Transverse colon (tissue), 4 donors: Measurements from ENCODE around the gene INPP5J.
A peak's percentile ranks its signal among the peaks of the same experiment; 100 is the strongest.

Experiments used
- POLR2A ChIP-seq: fragments of 450-650 bp; IDR thresholded peaks from one replicate; pipeline ENCODE4 v1.6.1; 2016; ENCODE audit warnings: antibody characterized with exemption, mild to moderate bottlenecking, moderate library complexity
- POLR2AphosphoS5 ChIP-seq, 3 donors: sonication (generic); formaldehyde crosslinking; IDR thresholded peaks; one replicate each; pipeline ENCODE4 v1.6.1; 2016; ENCODE audit warnings: antibody characterized with exemption in 3 of 3
- TF ChIP-seq, protein P1 (sequence below), 5 experiments: fragments of 200-600 bp in 3 of 5; fragments of 450-650 bp in 2 of 5; sonication (generic) in 3 of 5; IDR thresholded peaks; 1 replicate in 2 of 5; 2 replicates in 3 of 5; pipeline ENCODE4 v1.5.1; 2016 to 2017; ENCODE audit warnings: antibody characterized with exemption in 5 of 5, inconsistent platforms in 3 of 5, mild to moderate bottlenecking in 2 of 5, moderate library complexity in 1 of 5

DNA sequence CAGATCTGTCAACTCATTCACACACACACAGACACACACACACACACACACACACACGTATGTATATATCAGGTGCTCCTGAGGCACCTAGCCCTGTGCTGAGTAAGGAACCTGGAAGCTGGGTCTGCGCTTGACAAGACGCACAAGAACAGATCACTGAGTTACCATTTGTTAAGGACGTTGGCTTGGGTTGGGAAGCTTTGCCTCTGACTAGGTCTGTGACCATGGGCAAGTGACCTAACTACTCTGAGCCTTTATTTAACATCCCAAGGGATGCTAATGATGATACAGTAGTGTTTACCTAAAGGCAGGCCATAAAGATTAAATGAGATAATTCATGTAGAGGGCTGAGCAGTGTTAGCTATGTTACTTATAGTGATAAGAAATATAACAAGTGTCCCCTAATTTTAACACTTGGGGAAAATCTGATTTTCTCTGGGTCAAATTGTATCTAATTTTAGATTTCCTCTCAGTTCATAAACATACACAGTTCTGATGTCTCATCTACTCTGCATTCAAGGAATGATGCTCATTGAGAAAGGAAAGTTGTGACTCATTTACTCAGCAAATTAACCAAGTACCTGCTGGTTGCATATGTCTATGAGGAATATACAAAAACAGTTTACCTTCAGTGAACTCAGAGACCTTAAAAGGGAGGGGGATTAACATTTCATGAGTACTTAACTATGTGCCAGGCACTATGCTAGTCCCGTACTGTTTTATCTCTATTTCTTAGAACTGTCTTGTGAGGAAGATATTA lies 50.8 kb downstream of the INPP5J start:
- TF ChIP-seq, protein P1, sequence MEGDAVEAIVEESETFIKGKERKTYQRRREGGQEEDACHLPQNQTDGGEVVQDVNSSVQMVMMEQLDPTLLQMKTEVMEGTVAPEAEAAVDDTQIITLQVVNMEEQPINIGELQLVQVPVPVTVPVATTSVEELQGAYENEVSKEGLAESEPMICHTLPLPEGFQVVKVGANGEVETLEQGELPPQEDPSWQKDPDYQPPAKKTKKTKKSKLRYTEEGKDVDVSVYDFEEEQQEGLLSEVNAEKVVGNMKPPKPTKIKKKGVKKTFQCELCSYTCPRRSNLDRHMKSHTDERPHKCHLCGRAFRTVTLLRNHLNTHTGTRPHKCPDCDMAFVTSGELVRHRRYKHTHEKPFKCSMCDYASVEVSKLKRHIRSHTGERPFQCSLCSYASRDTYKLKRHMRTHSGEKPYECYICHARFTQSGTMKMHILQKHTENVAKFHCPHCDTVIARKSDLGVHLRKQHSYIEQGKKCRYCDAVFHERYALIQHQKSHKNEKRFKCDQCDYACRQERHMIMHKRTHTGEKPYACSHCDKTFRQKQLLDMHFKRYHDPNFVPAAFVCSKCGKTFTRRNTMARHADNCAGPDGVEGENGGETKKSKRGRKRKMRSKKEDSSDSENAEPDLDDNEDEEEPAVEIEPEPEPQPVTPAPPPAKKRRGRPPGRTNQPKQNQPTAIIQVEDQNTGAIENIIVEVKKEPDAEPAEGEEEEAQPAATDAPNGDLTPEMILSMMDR (IDR thresholded peaks at IDR 0.05) = no peak
- TF ChIP-seq POLR2A = no peak
- peak in 1 of 3 donors; percentile 26 for TF ChIP-seq POLR2AphosphoS5 (IDR thresholded peaks at IDR 0.05)
